KMS-11 (cell line): ENCODE results near the gene PGK2.

Experiments
- H2AFZ ChIP-seq: fragments of 200-600 bp; sonication (generic); 2 replicates; pipeline ENCODE4 v1.6.1; 2016; ENCODE audit warnings: antibody characterized with exemption, mixed run types, low read depth
- H3K27ac ChIP-seq: fragments of 200-600 bp; sonication (generic); 2 replicates; pipeline ENCODE4 v1.6.1; 2016; ENCODE audit warnings: mild to moderate bottlenecking, mixed run types
- H3K27me3 ChIP-seq: fragments of 200-600 bp; sonication (generic); 2 replicates; pipeline ENCODE4 v1.6.1; 2017; ENCODE audit warnings: mild to moderate bottlenecking, low read depth, mixed run types, moderate library complexity; ENCODE audit not compliant: insufficient read depth
- H3K36me3 ChIP-seq: fragments of 200-600 bp; sonication (generic); 2 replicates; pipeline ENCODE4 v1.6.1; 2017; ENCODE audit warnings: mild to moderate bottlenecking, mixed run types; ENCODE audit not compliant: insufficient read depth
- H3K4me1 ChIP-seq: fragments of 200-600 bp; sonication (generic); 2 replicates; pipeline ENCODE4 v1.6.1; 2016; ENCODE audit warnings: mild to moderate bottlenecking, low read depth, mixed run types; ENCODE audit not compliant: poor library complexity, severe bottlenecking
- H3K4me2 ChIP-seq: fragments of 200-600 bp; sonication (generic); 2 replicates; pipeline ENCODE4 v1.7.0; 2016; ENCODE audit warnings: mild to moderate bottlenecking, mixed run types
- H3K4me3 ChIP-seq: fragments of 200-600 bp; sonication (generic); IDR thresholded peaks from 2 replicates; pipeline ENCODE4 v1.6.1; 2017; ENCODE audit warnings: low read depth, low read length, mixed read lengths; ENCODE audit not compliant: insufficient read depth
- H3K79me2 ChIP-seq: fragments of 200-600 bp; sonication (generic); 2 replicates; pipeline ENCODE4 v1.6.1; 2016; ENCODE audit warnings: low read depth, mixed run types; ENCODE audit not compliant: insufficient read depth
- H3K9ac ChIP-seq: fragments of 200-600 bp; sonication (generic); 2 replicates; pipeline ENCODE4 v1.6.1; 2016; ENCODE audit warnings: mild to moderate bottlenecking, mixed run types
- H4K20me1 ChIP-seq: fragments of 200-600 bp; sonication (generic); 2 replicates; pipeline ENCODE4 v1.6.1; 2016; ENCODE audit warnings: mild to moderate bottlenecking, mixed run types; ENCODE audit not compliant: insufficient read depth
- CTCF ChIP-seq: fragments of 200-600 bp; sonication (generic); conservative IDR thresholded peaks from 2 replicates; pipeline ENCODE4 v1.6.1; 2017; ENCODE audit warnings: low read depth, mild to moderate bottlenecking, antibody characterized with exemption, low read length, moderate library complexity, mixed read lengths

The PGK2 gene

GRCh38 chr6:49766762-49767161 is 20.3 kb downstream of the PGK2 start:
- Histone ChIP-seq H2AFZ (no peak overlapping the region), H3K9ac (no peak overlapping the region), H3K4me1 (no peaks in the 10 kb centered on the region), H3K79me2 (no peaks in the 10 kb centered on the region), H3K4me2 (no peak overlapping the region), H3K27me3 (no peaks in the 10 kb centered on the region), H4K20me1 (no peaks in the 10 kb centered on the region), H3K36me3 (no peaks in the 10 kb centered on the region), H3K27ac (no peak overlapping the region), H3K4me3 (no peak overlapping the region)
- no peak for TF ChIP-seq CTCF

GRCh38 chr6:49764571-49765236 is 22.4 kb downstream of the PGK2 start:
- no peak overlapping the region for H3K4me2 ChIP-seq
- H4K20me1 ChIP-seq: no peaks in the 10 kb centered on the region
- no peaks in the 10 kb centered on the region for H3K27me3 ChIP-seq
- no peaks in the 10 kb centered on the region for H3K79me2 ChIP-seq
- H2AFZ ChIP-seq: no peak overlapping the region
- no peak overlapping the region for H3K27ac ChIP-seq
- no peak overlapping the region for H3K9ac ChIP-seq
- no peak overlapping the region for H3K4me3 ChIP-seq
- TF ChIP-seq CTCF: no peak
- H3K36me3 ChIP-seq: no peaks in the 10 kb centered on the region
- no peaks in the 10 kb centered on the region for H3K4me1 ChIP-seq

GRCh38 chr6:49744259-49744658 is 42.8 kb downstream of the PGK2 start, which contains the start of gene CRISP3:
Gene CRISP3 (minus strand): TSS chr6:49744388. CDS start chr6:49744367, 21 bp downstream.
- no peak within 1 kb of the TSS for H3K27ac ChIP-seq
- no peaks in the 10 kb centered on the region for H4K20me1 ChIP-seq
- no peak within 1 kb of the TSS for H3K9ac ChIP-seq
- H3K27me3 ChIP-seq: no peaks in the 10 kb centered on the region
- no peak within 1 kb of the TSS for H2AFZ ChIP-seq
- no peaks in the 10 kb centered on the region for H3K36me3 ChIP-seq
- no peaks in the 10 kb centered on the region for H3K79me2 ChIP-seq
- H3K4me3 ChIP-seq: no peak within 1 kb of the TSS
- no peak for TF ChIP-seq CTCF
- 0 out of 2 replicates have a peak within 1 kb of the TSS, but pooled peaks have one; percentile 13 for H3K4me2 ChIP-seq
- peaks cover 19% of the 10 kb centered on the region for H3K4me1 ChIP-seq

- no peak overlapping the region for H3K27ac ChIP-seq
- no peaks in the 10 kb centered on the region for H3K79me2 ChIP-seq
- H3K36me3 ChIP-seq: no peaks in the 10 kb centered on the region
- no peaks in the 10 kb centered on the region for H4K20me1 ChIP-seq
- no peak for TF ChIP-seq CTCF
- H2AFZ ChIP-seq: no peak overlapping the region
- H3K9ac ChIP-seq: no peak overlapping the region
- H3K27me3 ChIP-seq: no peaks in the 10 kb centered on the region
- H3K4me3 ChIP-seq: no peak overlapping the region
- H3K4me2 ChIP-seq: no peak overlapping the region
- peaks cover 19% of the 10 kb centered on the region for H3K4me1 ChIP-seq
Observed at GRCh38 chr6:49743429-49743828, 43.7 kb downstream of the PGK2 start.
